ENCODE data around the gene ATP5F1D.

Gene ATP5F1D

DNA sequence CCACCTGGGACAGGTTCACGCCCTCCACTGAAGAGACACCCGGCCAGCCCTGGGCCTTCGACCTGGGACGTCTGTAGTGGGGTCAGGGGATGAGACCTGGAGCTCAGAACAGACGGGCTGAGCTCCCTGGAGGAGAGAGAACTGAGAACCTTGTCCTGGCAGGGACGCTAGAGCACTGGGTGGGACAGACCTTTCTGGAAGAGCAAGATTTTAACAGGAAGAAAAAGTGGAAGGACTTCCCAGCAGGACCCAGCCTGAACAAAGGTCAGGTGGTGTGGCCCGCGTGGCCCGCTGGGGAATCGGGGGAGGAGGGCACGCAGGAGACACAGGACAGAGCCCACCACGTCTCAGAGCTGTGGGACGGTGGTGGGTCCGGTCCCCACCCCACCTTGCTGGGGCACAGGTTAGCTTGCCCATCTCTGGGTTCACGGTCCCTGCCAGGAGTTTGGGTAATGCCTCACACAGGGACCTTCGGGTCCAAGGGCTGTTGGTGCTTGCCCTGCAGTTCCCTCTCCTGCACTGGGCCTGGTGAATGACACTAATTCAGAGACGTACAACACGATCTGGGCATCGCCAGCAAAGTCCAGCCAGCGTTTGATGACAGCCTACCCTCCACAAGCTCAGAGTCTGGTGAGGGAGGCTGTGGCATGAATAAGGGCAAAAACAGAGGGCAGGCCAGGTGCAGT, 42.9 kb downstream of the ATP5F1D start:
- DNase-seq: no peak

DNA sequence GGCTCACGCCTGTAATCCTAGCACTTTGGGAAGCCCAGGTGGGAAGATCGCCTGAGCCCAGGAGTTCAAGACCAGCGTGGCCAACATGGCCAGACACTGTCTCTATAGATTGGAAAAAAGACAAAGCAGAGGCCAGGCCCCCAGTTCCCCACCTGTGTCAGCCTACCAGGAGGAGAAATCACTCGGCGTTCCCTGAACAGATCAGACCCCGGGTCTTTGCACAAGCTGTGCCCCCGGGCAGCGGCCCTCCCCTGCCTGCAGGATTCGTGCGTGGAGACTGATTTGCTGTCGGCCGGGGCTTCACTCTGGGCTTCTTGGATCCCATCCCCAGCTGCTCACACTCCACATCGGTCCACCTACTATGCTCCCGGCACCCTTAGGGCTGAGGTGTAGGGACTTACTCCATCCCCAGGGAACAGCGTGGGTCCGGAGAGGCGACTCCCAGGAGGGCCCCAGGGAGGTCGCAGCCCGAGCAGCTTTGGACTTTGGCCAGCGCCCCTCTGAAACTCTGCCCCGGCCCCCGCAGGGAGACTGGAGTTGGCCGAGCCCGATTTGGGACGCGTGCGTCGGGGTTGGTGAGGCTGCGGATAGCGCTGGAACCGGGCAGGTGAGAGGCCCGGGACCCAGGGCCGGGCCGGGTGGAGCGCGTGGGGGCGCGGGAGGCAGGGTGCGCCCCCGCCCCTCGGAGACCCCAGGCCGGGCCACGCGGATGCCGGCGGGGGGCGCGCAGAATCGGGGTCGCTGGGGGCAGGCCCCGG, 43.6 kb downstream of the ATP5F1D start:
- no peak for DNase-seq

DNA sequence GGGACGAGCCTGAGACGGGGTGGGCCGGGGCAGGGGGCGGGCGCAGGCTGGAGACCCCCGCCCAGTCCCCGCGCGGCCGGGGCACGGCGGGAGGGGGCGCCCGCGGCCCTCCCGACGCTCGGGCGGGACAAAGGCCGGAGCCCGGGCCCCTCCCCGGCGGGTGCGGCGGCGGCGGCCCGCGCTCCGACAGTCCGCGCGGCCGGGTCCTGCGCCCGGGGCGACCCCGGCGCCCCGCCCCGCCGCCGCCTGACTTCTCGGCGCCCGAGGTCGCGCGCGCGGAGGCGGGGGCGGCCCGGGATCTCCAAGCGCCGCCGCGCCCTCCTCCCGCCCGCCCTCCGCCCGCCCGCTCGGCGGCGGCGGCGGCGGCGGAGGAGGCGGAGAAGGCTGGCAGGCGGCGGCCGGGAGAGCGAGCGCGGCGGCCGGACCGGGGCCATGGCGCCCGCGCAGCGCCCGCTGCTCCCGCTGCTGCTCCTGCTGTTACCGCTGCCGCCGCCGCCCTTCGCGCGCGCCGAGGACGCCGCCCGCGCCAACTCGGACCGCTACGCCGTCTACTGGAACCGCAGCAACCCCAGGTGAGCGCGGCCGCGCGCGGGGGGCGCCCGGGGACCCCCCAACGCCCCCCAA, 44.3 kb downstream of the ATP5F1D start, which contains the start of gene EFNA2:
TSS of gene EFNA2 (plus strand) at position 137 of the 624 bp plus-strand sequence. CDS start at position 433, 296 bp downstream.
- DNase-seq: no peak

DNA sequence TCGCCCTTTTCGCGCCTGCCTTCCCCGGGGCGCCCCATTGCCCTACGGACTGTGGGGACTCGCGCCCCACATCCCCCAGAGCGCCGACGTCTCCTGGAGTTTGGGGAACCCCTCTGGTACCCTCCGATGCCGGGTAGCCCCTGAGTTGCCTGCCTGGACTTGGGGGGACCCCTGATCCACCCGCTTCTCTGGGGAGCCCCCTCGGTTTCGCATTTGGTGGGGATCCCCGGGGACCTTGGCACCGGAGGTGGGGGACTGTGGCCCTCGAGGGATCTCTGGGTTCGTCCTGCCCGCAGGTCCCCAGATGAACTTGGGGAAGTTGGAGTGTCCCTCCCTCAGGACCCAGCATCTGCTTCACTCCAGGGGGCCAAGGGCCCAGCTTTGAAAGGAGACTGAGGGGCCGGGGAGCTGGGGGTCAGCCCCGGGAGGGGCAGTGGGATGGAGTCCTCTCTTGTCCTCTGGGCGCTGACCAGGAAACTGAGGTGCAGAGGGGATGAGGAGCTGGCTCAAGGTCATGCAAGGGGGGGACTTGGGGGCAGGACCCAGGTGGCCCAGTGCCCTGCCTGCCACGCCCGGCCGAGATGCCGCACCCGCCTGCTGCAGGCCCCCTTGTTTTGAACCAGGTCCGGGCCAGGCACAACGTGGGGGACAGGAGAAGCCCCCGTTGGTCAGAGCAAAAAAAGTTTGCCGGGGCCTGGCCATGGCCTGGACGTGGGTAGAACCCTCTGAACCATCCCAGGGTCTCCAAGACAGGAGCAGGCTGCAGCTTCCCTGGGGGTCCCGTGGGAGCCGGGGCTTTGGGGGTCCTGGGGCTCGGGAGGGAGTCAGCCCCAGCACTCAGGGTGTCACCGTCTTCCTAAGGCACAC, 45.2 kb downstream of the ATP5F1D start:
- no peak for DNase-seq

DNA sequence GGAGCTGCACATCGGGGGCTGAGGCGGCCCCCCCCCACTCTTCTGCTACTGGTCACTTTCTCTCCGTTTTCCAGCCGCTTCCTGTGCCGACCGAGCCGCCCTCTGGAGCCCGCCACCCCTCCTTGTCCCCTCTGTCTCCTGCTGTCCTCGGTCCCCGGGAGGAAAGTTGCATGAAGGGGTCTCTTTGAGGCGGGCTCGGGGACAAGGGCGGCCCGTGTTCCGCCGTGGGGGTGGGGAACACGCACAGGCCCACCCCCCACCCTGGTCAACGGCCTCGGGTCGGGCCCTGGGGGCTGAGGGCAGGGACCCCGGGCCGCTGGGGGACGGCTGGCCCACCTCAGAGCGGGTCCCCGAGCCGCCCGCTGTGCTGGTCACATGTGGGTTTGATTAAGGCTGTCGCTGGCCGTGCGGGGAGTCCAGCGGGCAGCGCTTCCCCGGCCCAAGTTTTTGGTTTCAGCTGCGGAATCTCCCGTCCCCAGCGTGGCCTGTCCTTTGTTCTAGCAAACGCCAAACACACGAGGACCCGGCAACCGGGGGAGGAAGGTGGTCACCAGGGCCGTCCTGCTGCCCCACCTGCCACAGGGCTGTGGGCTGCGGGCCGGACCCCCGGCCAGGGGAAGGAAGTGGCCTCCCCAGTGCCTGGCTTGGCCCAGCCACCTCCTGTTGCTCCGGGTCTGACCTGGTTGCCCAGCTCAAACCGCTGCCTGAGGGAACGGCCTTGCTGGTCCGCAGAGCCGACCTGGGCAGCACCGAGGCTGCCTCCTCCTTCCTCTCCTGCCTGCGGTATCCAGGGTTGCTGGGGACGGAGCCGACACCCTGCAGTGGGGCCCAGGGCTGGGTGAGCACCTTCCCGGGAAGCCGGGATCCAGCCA, 46.0 kb downstream of the ATP5F1D start:
- no peak for DNase-seq

DNA sequence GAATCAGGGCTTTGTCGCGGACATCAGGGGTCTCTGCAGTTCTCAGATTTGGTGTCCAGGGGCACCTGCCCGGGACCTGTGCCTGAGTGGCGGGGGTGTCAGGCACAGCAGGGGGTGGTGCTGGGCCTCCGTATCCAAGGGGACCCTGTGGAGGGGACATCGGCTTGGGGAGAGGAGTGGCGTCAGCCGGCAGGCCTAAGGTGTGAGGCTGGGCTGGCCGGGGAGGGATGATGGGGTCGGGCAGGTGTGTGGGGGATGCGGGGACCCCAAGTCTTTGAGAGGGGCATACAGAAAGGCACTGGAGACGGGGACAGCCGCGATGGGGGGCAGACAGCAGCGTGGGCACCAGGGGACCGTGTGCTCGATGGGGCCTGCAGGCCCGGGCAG, 46.7 kb downstream of the ATP5F1D start:
- no peak for DNase-seq

DNA sequence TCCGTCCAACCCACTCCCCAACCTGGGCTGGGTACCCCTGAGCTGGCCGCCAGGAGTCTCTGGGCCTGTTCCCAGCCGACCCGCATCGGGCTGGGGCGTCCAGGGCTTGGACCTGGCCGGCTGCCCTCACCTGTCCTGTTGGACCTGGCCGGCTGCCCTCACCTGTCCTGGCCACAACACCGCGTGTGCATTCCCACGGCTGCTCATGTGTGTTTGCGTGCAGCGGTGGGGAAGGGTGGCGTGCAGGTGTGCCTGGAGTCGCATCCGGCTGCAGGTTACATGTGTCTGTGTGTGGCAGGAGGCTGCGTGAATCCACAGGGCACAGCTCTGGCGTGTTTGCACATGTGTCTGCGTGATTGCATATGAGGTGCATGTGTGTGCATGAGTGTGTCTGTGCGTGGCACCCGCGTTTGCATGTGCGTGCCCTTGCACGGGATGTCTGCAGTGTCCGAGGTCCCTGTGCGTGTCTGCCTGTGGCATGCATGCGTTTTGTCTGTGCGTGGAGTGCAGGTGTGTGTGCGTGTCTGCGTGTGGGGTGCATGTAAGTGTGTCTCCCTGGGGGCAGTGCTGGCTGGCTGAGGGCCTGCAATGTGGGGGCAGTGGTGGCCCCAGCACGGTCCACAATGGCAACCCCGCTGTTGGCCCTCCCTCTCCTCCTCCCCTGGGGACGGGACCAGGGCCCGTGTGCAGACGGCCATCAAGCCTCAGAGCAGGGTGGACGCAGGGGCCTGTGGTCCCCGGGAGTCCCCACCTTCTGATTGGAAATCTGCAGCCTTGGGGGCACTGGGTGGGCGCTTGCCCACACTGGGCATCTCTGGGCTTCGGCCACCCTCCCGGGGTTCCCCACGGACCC, 47.5 kb downstream of the ATP5F1D start:
- no peak for DNase-seq

DNA sequence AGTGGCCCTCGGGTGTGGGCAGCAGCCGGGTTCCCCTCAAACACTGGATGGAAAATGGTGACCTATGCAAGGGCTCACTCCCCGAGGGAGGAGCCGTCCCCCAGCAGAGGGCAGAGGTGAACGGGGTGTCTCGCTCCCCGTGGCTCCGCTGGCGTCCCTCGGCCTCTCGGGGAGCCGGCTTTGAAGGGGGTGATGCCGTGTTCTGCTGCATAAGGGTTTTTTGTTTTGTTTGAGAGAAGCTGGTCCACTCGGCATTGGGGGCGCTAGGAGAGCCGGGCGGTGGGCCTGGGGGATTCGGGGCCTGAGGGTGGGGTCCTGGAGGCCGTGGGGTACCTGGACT, 48.1 kb downstream of the ATP5F1D start:
- DNase-seq: no peak

DNA sequence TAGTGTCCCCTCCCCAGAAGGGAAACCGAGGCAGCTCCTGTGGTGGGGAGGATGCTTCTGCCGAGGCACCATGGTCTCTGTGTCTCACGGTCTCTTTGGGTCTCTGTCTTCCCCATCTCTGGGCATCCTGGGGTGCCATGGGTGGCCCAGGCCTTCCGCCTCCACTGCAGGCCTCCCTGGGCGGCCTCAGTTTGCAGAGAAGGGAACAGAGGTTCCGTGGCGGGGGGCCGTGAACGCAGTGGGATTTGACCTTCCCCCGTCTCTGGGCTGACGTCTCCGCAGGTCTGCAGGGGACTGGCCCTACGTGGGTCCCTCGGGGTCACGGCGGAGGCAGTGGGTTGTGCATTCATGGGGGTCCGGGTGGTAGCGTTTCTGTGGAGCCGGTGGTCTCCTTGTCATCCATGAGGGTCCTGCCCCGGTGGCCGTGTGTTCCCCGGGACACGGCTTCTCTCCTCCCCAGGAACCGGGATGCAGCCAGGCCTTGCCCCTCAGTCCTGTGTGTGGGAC, 48.7 kb downstream of the ATP5F1D start:
- DNase-seq: no peak

DNA sequence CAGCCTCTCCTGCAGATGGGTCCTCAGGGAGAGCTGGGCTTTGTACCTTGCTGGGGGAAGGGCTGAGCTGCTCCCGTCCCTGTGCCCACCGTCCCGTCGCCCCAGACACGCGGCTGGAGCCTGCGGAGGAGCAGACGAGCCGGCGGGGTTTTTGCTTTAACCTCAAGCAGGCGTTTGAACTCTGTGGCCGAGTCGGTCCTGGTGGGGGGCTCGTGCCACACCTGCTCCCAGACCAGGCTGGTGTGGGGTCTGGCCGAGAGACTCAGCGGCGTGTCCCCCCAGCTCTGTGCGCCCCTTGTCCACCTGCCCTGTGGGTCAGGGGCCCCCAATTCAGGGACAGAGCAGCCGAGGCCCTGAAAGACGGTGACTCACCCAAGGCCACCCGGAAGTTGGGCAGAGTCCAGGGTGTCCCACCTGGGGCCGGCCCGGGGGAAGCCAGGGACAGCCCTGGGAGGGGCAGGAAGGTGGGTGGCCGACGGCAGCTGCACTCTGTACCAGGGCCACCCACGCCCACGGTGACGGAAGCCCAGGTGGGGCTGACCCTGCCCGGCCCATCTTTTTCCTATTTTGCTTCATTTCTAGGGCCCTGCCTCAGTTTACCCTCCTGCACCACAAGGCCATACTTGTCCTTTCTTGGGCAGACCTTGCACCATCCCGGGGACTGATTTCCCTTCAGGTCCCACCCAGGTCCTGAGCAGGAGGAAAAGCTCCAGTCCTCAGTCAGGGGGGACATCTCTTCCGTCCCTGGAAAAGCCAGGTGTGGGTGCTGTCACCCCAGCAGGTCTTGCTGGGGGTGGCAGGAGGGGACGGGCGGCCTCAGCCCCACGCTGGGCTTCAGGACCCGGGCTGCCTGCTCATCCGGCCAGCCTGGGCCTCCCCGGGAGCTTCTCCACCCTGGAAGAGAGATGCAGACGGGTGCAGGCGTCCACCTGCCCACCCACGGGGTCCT, 49.4 kb downstream of the ATP5F1D start:
- no peak for DNase-seq

DNA sequence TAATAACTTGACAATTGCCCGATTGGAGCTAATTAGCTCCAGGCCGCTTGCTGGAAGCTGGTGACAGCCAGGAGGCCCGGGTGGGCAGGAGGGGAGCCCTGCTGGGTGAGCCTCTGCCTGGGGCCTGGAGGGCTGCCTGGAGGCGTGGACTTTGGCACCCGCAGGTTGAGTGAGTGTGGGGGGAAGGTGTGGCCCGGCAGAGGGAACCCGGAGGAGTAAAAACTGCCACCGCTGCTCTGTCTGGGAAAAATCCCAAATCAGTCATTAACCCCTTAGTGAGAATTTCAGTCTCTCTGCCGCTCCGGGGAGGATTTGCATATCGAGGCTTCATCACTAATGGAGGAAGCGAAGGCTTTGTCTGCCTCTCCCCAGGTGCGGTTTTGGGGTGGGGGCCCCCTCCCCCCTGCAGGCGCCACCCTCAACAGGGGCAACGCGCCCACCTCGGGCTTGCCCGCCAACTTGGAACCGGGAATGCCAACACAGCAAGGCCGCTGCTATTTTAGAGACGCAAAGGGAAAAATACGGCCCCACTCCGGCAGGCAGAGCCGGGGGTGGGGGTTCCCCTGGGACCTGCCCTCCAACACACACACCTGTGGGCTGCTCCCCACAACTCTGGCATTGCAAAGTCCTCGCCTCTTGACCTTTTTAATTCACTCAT, 50.3 kb downstream of the ATP5F1D start:
- DNase-seq: no peak

DNA sequence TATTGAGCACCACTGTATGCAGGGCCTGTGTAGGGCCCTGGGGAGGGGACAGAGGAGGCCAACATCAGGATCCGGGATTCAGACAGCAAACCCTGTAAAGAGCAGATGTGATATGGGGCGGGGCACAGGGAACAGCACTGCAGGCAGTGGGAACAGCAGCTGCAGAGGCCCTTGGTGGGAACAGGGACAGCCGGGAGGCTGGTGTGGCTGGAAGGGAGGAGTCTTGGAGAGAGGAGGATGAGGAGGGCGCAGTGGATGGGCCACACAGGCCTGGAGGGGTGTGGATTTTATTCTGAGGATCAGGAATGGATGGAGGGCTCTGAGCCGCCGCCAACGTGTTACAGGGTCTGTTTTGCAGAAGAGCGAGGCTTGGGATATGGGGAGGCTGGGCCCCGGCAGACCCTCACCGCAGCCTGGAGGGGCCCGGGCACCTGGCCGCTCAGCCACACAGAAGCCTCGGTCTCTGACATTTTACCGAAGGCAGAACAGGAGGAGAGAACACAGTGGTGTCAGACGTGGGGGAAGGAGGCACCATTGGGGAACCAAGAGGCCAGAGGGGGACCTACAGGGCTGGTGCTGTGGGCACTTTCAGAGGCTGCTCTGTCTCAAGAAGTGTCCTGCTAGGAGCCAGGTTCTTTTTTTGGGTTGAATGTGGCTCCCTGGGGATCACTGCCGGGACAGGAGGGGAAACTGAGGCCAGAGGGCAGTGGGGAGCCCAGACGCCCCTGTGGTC, 51.0 kb downstream of the ATP5F1D start:
- no peak for DNase-seq

DNA sequence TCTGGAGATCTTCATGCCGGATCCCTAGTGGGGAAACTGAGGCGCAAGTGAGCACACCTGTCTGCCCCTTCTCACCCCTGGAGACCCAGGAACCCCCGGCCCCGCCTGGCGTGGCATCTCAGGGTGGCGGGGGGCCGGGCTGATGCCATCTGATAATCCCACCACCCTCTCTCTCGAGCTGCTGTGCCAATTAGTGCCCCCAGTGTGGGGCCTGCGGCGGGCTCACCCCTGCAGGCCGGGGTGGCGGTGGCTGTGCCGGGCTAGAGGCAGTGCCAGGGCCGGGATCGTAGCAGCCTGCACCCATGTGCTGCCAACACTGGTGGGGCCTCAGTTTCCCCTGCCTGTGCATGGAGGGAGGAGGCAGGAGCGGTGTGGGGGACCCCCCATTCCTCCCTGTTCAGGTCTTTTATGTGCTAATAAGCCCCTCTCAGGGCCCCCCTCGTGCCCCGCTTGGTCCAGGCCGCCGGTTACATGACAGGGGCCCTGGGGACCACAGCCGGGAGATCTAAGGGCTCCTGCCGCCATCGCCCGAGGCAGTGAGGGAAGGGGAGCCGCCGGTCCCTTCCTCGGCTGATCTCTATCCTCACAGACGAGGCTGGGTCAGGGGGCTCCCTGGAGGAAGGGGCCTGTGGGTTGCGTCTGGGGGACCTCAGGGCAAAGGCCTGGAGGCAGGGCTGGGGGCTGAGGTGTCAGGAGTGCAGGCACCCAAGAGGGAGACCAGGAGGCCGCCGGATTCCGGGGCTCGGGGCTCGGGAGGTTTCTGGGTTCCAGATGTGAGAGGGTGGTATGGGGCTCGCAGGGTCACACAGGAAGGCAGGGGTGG, 52.4 kb downstream of the ATP5F1D start:
- no peak for DNase-seq
